Keratinocyte (primary cell): ENCODE results near the gene TBC1D10B.
A peak's percentile ranks its signal among the peaks of the same experiment; 100 is the strongest.

ENCODE experiments used
- EZH2 ChIP-seq: IDR thresholded peaks from one replicate; pipeline ENCODE4 v1.6.1; 2012; ENCODE audit warnings: inconsistent platforms, mild to moderate bottlenecking, low read length, moderate library complexity
- TF ChIP-seq, protein P1 (sequence below), 3 experiments: IDR thresholded peaks in 1 of 3; conservative IDR thresholded peaks in 1 of 3; optimal IDR thresholded peaks in 1 of 3; 2 replicates in 2 of 3; 3 replicates in 1 of 3; pipeline versions ENCODE3 to v1.5.1; 2011; ENCODE audit warnings: low read length in 3 of 3, mild to moderate bottlenecking in 3 of 3, moderate library complexity in 2 of 3, control low read depth in 1 of 3, inconsistent platforms in 1 of 3; ENCODE audit not compliant: insufficient read depth in 2 of 3; ENCODE audit errors: extremely low read depth in 1 of 3

DNA sequence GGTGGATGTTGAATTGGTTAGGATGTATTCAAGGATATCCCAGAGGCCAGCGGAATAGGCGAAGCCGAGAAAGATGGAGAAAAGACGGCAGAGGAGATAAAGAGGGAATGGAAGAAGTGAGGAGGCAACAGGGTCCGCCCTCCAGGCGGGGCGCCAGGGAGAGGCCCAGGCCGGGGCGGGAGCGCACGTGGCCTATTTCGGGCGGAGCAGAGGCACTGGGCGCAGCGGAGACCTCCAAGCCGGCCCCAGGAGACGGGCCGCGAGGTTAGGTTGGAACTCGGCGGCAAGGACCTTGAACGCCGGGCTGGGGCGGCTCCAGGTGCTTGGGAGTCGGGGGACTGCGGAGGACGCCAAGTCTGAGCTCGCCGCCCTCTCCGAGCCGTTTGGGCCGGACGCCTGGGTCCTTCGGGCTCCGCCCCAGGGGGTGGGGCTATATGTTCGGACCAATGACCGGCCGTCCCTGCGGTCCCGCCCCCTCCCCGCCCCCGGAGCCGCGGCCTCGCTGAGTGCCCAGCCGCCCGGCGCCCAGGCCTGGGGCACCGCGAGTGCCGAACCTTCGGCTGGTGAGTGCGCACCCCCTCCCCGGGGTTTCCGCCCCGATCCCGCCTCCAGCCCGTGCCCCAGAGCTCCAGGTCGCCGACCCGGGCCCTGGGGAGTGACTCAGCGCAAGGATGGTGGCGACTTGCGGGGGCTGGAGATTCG lies 37.0 kb upstream of the TBC1D10B start, which contains the start of gene ZNF771:
- no peak for TF ChIP-seq EZH2
- TF ChIP-seq, protein P1, sequence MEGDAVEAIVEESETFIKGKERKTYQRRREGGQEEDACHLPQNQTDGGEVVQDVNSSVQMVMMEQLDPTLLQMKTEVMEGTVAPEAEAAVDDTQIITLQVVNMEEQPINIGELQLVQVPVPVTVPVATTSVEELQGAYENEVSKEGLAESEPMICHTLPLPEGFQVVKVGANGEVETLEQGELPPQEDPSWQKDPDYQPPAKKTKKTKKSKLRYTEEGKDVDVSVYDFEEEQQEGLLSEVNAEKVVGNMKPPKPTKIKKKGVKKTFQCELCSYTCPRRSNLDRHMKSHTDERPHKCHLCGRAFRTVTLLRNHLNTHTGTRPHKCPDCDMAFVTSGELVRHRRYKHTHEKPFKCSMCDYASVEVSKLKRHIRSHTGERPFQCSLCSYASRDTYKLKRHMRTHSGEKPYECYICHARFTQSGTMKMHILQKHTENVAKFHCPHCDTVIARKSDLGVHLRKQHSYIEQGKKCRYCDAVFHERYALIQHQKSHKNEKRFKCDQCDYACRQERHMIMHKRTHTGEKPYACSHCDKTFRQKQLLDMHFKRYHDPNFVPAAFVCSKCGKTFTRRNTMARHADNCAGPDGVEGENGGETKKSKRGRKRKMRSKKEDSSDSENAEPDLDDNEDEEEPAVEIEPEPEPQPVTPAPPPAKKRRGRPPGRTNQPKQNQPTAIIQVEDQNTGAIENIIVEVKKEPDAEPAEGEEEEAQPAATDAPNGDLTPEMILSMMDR (optimal IDR thresholded peaks at IDR 0.05 in 1 of 3, IDR thresholded peaks at IDR 0.05 in 1 of 3, conservative IDR thresholded peaks at IDR 0.05 in 1 of 3; ENCODE audit: extremely low read depth in 1 of 3, insufficient read depth in 2 of 3, low read length in 3 of 3): peak in 1 of 3 experiments; percentile 4
